Vagina (tissue), 2 donors: Measurements from ENCODE around the gene SSX2.
"Not testable (repeated sequence)": the region's sequence is repeated elsewhere in the genome, so short reads cannot be mapped to it uniquely, and the experiment has no call there.

Source experiments
- CTCF ChIP-seq, 3 experiments: fragments of 450-650 bp in 2 of 3; fragments of 200-600 bp in 1 of 3; sonication (generic) in 1 of 3; IDR thresholded peaks; one replicate each; pipeline ENCODE4 v1.5.1; 2017 to 2019; ENCODE audit warnings: antibody characterized with exemption in 3 of 3, mild to moderate bottlenecking in 2 of 3, moderate library complexity in 2 of 3
- POLR2A ChIP-seq, 2 donors: fragments of 450-650 bp; IDR thresholded peaks; one replicate each; pipeline ENCODE4 v1.6.1; 2017; ENCODE audit warnings: antibody characterized with exemption in 2 of 2, mild to moderate bottlenecking in 2 of 2, moderate library complexity in 2 of 2

GRCh38 chrX:52650676-52651075 is 56.3 kb downstream of the SSX2 start:
- TF ChIP-seq CTCF, POLR2A (IDR thresholded peaks at IDR 0.05): not testable (repeated sequence)
